ENCODE measurements around the gene RIMS4. TPM values are rescaled to one million over a fixed set of nuclear protein-coding genes. Genes with fewer than 3 reads are reported as not detected.

The RIMS4 gene
- polyA plus RNA-seq, 3 donors, result 0.03 to 1.8 (median 0.19) TPM

DNA sequence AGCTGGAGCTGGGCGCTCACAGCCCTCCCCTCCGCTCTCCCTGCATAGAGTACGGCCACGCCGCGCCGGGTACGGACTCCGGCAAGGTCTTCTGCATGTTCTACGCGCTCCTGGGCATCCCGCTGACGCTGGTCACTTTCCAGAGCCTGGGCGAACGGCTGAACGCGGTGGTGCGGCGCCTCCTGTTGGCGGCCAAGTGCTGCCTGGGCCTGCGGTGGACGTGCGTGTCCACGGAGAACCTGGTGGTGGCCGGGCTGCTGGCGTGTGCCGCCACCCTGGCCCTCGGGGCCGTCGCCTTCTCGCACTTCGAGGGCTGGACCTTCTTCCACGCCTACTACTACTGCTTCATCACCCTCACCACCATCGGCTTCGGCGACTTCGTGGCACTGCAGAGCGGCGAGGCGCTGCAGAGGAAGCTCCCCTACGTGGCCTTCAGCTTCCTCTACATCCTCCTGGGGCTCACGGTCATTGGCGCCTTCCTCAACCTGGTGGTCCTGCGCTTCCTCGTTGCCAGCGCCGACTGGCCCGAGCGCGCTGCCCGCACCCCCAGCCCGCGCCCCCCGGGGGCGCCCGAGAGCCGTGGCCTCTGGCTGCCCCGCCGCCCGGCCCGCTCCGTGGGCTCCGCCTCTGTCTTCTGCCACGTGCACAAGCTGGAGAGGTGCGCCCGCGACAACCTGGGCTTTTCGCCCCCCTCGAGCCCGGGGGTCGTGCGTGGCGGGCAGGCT, 60.1 kb downstream of the RIMS4 start:
- H3K27ac ChIP-seq (ENCODE audit: low read depth, low read length), result no peak overlapping the region
- 39 to 61% (median 42%) methylated on average over 69 to 73 of the region's 73 CpGs for WGBS, 3 donors

DNA sequence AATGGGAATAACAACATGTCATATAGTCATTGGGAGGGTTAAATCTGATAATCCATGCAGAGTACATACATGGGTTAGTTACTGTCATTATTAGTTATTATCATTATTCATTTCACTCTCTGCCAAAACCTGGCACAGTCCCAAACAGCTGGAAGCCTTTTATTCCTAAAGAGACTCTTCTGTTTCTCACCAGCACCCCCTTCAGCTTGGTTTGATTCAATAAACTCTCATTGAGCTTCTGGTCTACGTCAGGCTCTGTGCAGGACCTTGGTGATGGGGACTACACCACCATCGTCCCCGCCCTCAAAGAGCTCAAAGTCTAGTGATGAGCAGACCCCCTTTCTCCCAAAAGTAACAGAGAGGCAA, 62.4 kb downstream of the RIMS4 start:
- 75 to 82% (median 77%) methylated on average over 3 of the region's 3 CpGs for WGBS, 3 donors
- no peak overlapping the region for H3K27ac ChIP-seq (ENCODE audit: low read depth, low read length)

DNA sequence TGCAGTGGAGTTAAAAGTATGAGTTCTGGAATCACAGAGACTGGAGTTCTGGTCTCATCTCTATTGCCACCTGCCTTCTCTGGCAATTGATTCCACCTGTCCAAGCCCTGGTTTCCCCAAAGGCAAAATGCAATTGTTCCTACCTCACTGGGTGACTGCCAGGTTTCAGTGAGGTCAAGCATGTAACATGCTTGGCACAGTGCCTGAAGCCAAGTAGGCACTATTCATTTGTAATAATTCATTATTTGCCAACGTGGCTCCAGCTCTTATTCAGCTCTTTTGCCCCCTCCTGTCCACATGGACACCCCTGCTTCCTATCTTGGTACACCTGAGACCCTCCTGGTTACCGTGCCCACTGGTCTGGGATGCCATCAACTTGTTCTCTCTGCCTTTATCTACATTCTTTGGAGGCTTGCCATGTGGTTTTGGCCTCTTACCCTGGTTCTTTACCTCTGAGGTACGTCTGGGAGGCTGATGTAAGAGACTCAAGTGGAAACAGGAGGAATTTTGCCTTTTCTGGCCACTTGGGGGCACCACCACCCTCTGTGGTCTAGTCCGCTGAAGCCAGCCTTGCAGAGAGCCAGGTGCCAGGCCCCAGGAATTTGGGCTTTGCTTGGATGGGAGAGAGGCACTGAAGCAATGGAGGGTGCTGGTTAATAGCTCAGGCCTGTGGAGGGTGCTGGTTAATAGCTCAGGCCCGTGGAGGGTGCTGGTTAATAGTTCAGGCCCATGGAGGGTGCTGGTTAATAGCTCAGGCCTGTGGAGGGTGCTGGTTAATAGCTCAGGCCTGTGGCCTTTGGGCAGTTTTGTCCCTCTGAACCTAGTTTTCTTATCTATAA, 63.0 kb downstream of the RIMS4 start:
- no peak overlapping the region for H3K27ac ChIP-seq (ENCODE audit: low read depth, low read length)
- 7 to 11% (median 9%) methylated on average over 5 of the region's 5 CpGs for WGBS, 3 donors

DNA sequence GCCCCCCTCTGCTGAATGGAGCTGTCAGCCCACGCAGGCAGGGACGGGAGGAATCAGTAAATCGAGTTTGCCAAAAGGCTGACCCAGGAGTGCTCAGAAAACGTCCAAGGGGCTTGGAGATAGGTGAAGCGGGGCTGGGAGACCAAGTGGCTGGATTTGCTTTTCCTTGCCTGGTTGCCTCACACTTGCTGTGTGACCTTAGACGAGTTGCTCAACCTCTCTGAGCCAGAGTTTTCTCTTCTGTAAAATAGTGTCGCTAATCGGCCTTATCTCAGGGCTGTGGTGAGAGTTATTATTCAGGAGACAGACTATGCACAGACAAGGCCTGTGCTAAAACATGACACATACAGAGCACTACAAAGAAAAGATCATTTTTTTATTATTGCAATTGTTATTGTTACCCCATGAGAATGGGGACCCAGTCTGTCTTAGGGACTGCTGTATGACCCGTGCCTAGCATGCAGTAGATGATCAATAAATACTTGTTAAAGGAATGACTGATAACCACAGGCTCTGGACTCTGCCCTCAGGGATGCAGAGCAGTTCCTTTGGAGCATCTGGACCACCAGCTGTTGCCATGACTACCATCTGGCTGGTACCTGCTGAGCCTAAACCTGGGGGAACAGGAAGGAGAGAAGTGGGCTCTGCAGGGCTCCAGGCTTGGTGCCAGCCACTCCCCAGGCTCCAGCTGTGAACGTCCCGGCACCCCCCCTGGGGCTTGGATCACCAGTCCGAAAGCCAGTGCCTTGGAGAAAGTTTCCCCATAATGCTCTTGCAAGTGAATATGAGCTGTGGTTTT, 63.8 kb downstream of the RIMS4 start:
- no peak overlapping the region for H3K27ac ChIP-seq (ENCODE audit: low read depth, low read length)
- WGBS, 3 donors, result 21 to 29% (median 24%) methylated on average over 12 of the region's 12 CpGs

DNA sequence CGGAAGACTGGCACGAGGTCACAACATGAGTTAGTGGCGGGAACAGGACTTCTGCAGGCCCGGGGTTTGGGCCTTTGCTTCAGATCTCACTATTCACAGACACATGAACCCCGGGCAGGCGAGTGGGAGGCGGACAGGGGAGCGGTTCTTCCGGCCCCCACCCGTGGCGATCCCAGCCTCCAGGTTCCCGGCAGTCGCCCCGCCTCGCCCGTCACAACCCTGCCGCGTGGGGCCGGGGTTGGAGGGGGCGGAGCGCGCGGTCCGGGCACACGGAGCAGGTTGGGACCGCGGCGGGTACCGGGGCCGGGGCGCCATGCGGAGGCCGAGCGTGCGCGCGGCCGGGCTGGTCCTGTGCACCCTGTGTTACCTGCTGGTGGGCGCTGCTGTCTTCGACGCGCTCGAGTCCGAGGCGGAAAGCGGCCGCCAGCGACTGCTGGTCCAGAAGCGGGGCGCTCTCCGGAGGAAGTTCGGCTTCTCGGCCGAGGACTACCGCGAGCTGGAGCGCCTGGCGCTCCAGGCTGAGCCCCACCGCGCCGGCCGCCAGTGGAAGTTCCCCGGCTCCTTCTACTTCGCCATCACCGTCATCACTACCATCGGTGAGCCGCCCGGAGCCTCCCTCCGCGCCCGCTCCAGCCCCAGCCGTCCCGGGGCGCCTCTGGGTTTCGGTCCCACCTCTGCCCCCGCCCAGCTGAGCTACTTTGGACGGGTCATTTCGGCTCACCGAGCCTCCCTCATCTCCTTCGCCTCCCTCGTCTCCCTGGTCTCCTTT, 64.6 kb downstream of the RIMS4 start, which contains the start of gene KCNK15:
KCNK15 (plus strand) TSS at position 268 of the 769 bp plus-strand sequence; CDS start at position 314, 46 bp downstream.
- 1 to 2% (median 1%) methylated on average over 71 to 81 of the region's 81 CpGs for WGBS, 3 donors
- no peak within 1 kb of the TSS for H3K27ac ChIP-seq (ENCODE audit: low read depth, low read length)

DNA sequence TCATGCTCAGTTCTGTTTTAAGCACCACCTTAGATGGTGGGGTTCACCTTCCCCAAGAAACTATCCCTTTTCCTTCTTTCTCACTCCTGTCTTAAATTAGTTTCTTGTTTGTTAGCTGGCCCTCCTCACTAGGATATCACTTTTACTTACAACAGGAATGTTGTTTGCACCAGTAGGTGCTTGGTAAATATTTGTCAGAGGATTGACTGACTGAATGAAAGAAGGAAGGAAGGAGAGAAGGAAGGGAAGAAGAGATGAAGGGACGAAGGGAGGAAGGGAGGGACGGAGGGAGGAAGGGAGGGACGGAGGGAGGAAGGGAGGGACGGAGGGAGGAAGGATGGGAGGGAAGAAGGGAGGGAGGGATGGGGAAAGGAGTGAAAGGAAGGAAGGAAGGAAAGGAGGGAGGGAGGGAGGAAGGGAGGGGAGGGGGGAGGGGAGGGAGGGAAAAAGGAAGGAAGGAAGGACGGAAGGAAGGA, 65.2 kb downstream of the RIMS4 start:
- no peak overlapping the region for H3K27ac ChIP-seq (ENCODE audit: low read depth, low read length)
- WGBS, 3 donors, result 5 to 47% (median 9%) methylated on average over 5 of the region's 5 CpGs

DNA sequence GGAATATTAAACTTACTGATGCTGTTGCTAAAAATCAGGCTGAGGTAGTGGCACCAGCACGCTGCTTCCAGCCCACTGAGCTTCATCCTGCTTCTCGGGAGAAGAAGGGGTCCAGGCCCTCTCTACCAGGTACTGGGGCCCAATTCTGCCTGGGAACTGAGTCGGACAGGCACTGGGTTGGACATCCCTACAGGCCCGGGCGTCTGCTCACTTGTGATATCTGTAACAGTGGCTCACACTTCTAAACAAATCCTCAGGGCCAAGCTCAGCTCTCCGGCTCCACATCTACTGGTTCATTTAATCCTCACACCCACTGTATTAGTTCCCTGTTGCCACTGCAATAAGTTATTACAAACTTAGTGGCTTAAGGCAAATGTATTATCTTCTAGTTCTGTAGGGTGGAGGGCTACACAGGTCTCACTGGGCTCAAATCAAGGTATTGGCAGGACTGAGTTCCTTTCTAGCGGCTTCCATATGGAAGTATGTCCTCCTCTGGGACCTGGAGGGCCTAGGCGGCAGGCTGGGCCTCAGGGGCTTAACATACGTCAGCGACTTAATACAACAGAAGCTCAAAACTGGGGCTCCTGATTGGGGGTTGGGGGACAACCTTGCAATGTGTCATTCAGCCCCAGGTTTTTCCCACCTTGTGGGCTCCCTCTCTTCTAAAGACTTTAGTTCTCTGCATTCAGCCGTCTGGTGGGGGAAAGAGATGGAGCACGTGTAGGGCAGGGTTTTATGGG, 66.3 kb downstream of the RIMS4 start:
- WGBS, 3 donors, result 94 to 95% (median 94%) methylated on average over 12 of the region's 12 CpGs
- H3K27ac ChIP-seq (ENCODE audit: low read depth, low read length), result no peak overlapping the region

DNA sequence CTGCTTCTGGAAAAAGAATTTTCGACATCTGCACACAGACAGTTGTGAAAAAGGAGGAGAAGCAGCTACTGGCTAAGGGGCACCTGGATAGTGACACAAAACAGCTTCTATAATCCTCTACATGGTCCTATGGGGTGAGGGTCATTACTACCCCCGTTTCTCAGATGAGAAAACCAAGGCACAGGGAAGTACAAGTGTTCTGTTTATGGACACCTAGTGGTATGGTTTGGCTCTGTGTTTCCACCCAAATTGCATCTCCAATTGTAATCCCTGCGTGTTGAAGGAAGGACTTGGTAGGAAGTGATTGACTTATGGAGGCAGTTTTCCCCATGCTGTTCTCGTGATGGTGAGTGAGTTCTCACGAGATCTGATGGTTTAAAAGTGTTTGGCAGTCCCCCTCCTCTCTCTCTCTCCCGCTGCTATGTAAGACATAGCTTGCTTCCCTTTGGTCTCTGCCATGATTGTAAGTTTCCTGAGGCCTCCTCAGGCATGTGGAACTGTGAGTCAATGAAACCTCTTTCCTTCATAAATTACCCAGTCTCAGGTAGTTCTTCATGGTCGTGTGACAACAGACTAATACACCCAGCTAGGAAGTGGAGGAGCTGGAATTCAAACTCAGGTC, 67.2 kb downstream of the RIMS4 start:
- no peak overlapping the region for H3K27ac ChIP-seq (ENCODE audit: low read depth, low read length)
- 62 to 74% (median 74%) methylated on average over 7 of the region's 7 CpGs for WGBS, 3 donors

DNA sequence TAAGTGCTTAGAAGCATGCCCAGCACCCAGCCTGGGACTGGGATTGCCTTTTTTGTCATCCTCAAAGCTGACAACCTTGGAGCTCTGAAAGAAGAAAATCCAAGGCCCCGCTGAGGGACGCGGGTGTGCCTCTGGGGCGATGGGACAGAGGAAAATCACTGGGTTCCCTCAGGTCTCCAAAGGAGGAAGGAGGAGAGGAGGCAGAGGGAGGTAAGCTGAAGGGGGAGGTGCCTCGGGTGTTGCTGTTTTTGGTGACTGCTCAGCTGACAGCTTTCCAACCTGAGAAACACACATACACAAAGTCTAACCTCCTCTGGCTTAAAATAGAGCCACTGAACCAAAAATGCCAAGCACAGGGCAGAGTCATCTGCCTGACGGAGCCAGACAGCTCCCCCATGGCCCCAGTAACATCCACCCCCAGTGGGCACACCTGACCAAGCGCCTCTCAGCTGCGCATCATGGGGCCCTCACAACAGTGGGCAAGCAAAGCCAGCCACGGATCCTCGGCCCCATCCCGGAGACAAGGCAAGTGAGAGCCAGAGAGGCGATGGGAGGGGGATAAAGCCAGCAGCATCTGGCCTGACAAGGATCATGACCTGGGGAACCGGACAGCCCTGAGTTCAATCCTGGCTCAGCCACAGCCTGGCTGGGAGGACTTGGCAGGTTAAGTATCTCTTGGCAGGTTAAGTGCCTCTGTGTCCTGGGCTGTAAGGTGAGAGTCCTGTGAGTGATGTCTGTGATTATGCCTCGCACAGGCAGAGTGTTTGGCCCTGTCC, 67.9 kb downstream of the RIMS4 start:
- no peak overlapping the region for H3K27ac ChIP-seq (ENCODE audit: low read depth, low read length)
- WGBS, 3 donors, result 76 to 84% (median 79%) methylated on average over 14 of the region's 14 CpGs

DNA sequence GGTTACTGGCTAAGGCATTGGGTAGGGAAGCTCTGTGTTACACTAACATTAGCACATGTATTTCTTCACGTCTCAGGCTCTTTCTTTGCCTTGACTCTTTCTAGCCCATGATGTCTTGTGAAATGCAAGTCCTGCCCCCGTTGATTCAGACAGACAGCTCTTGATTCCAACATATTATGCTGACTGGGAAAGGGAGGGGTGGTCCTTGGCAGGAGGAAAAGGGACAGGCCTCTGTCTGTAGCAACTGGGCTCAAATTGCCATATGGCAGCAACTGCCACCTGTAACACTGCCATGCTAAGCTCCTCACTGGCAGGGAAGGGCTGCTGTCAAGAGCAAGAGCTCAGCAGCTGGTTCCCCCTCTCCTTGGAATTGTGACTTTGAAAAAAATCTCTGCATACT, 70.4 kb downstream of the RIMS4 start:
- 50 to 73% (median 61%) methylated on average over 2 of the region's 2 CpGs for WGBS, 3 donors
- no peak overlapping the region for H3K27ac ChIP-seq (ENCODE audit: low read depth, low read length)

DNA sequence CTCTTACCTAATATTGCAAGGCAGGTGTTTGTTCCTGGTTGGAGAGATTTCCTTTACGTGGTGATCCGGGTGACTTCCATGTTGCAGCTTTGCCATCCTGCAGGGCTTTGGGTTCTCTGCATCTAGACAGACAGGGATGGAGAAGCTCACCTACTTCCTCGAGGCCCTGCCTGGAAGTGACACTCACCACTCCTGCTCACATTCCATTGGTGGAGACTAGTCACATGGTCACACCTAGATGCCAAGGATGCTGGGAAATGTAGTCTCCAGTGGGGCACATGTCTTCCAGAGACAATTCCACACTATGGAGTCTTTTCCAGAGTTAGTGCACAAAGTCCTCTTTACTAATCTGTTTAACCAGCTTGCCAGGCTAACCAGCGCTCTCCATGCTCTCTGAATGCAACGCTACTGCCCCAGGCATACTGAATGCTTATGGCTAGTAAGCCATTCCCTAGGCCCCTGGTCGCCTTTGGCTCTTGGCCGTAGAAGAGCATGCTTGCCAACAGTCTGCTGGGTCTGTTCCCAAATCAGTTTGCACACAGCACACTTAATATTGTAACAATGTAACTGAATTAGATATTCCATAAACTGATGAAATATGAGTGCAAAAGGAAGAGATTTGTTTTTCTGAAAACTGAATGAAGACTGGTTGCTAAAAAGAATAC, 71.4 kb downstream of the RIMS4 start:
- WGBS, 3 donors, result 60 to 73% (median 67%) methylated on average over 7 of the region's 7 CpGs

DNA sequence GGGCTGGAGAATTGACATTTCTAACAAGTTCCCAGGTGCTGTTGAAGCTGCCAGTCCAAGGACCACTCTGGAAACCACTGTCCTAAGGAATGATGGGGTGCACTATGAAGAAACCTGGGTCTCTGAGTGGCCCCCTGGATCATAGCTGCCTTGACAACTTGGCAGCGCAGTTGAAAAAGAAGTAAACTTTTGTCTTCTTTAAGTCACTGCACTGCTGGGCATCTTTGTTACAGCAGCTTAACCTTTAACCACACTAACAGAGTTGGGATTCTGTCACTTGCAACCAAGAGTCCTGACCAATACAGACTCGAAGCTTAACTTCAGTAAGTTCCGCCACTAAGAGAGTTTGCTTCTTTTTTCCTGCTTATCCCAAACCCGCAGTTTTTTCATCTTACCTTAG, 73.2 kb downstream of the RIMS4 start:
- WGBS, 3 donors, result 94 to 99% (median 95%) methylated on average over 4 of the region's 4 CpGs
- no peak overlapping the region for H3K27ac ChIP-seq (ENCODE audit: low read depth, low read length)

More for the DNA sequence above, 71.4 kb downstream of the RIMS4 start:
- H3K27ac ChIP-seq (ENCODE audit: low read depth, low read length), result no peak overlapping the region

DNA sequence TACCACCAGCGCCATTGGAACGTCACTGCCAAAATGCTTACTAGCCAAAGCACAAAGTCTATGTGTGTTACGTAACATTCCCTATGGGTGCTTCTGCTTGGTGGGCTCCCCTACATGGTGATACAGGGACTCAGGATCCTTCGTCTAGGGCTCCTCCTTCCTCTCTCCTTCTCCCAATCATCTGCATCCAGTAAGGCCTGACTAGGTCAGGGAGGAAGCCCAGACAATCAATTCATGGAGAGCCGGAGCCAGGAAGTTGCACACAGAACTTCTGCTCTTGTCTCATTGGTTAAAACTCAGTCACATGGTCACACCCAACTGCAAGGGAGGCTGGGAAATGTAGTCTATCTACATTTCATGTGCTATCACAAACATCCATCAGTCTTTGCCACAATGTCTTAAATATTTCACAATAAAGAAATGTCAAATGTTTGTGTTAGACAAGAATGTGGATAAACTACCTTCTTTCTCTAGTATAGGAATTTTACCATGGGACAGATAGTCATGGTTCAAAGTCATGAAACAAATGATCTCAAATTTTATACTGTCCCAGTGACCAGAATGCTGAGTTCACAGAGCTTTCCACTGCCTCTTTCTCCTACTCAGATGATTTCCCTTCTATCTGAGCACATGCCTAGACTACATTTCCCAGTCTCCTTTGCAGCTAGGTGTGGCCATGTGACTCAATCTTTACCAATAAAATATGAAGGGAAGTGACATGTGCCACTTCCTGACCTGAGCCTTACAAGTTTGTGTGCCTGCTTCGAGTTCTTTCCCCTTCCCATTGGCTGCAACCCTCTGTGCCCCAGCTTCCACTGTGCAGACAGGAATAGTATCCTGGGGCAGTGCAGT, 74.0 kb downstream of the RIMS4 start:
- WGBS, 3 donors, result 28 to 35% (median 29%) methylated on average over 6 of the region's 6 CpGs
- no peak overlapping the region for H3K27ac ChIP-seq (ENCODE audit: low read depth, low read length)

DNA sequence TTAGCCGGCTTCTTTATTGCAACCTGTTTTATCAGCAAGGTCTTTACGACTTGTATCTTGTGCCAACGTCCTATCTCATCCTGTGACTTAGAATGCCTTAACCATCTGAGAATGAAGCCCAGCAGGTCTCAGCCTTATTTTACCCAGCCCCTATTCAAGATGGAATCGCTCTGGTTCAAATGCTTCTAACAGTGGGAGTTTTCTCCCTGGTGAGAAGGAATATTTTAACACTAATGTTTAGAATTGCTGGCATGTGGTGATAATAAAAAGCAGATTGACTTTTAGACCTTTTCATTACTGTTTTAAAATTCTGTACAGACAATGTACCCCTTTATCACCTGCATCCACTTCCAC, 74.6 kb downstream of the RIMS4 start:
- 87 to 95% (median 92%) methylated on average over 4 of the region's 4 CpGs for WGBS, 3 donors
- no peak overlapping the region for H3K27ac ChIP-seq (ENCODE audit: low read depth, low read length)

DNA sequence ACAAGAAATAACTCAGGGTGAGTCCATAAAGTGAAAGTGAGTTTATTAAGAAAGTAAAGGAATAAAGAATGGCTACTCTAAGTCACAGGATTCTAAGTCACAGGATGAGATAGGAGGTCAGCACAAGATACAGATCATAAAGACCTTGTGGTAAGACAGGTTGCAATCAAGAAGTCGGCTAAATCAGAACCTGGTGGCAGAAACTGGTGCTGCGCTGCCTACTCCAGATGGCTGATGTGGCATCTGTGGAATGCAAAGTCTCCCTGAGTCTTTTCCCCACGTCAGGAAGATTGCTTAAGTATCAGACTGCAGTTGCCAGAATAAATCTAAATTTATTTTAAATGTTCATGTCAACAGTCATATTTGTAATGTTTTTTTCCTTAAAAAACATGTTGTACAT, 75.4 kb downstream of the RIMS4 start:
- 66 to 83% (median 75%) methylated on average over 3 of the region's 3 CpGs for WGBS, 3 donors
- H3K27ac ChIP-seq (ENCODE audit: low read depth, low read length), result no peak overlapping the region

All from adipose tissue (tissue), 3 donors.